GM18858 (cell line): ENCODE results near the gene APOBEC3C.
"Not testable (repeated sequence)": the region's sequence is repeated elsewhere in the genome, so short reads cannot be mapped to it uniquely, and the experiment has no call there.

Experiments
- ATAC-seq: cut with Tn5 transposase; IDR thresholded peaks from one replicate; pipeline ENCODE4 v1.9.1; 2021; ENCODE audit not compliant: unreplicated experiment

Gene APOBEC3C

DNA sequence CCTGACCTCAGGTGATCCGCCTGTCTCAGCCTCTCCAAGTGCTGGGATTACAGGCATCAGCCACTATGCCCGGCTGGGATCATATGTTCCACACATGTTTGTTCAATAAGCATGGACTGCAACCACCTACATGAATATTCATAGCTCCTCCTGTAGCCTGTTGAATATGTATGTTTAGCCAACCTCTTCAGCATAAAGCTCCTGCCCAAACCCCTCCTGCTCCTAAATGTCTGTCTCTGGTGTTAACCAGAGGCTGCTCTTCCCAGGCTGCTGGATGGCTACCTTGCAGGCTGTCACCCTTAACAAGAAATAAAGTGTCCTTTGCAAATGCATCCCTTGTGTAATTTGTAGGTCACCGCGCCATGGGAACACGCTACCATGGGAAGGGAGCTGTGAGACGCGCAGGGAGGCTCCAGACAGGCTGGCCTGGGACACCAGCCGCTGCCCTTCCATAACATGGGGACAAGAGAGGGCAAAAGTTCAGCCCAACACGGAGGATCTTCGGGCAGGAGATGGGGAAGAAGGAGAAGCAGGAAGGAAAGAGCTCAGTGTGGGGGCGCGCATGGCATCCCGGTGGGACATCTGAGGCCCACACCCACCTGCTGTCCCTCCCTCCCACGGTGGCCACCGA lies 6.1 kb downstream of the APOBEC3C start:
- ATAC-seq, result not testable (repeated sequence)

DNA sequence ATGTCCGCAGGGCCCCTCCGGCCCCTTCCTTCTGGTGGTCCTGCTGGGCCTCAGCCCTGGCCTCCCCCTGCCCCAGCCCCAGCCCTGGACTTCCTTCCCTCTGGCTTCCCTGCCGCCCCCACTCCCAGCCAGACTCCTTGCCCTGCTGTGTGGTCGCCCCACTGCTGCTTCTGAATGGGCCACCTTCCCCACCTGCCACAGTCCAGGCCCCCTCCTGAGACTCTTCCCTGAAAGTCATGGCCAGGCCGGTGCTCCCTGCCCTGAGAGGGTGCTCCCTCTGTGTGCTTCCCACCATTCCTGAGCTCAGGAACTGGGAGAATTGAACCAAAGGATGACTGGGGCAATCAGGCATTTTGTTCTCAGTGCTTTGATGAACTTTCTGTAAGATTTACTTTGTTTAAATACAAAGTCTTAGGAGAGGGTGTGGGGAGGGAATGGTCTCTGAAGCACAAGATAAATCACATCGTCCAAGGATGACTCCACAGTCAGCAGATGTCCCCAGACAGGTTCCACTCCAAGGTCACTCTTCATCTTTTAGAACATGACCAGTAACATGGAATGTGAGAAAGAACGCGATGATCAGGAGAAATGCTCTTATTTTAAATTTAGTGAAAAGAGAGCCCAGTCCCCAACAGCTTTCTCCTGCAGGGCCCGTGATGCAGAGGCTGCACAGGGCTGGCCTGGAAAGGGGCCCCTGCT lies 7.6 kb downstream of the APOBEC3C start:
- ATAC-seq, result no peak

DNA sequence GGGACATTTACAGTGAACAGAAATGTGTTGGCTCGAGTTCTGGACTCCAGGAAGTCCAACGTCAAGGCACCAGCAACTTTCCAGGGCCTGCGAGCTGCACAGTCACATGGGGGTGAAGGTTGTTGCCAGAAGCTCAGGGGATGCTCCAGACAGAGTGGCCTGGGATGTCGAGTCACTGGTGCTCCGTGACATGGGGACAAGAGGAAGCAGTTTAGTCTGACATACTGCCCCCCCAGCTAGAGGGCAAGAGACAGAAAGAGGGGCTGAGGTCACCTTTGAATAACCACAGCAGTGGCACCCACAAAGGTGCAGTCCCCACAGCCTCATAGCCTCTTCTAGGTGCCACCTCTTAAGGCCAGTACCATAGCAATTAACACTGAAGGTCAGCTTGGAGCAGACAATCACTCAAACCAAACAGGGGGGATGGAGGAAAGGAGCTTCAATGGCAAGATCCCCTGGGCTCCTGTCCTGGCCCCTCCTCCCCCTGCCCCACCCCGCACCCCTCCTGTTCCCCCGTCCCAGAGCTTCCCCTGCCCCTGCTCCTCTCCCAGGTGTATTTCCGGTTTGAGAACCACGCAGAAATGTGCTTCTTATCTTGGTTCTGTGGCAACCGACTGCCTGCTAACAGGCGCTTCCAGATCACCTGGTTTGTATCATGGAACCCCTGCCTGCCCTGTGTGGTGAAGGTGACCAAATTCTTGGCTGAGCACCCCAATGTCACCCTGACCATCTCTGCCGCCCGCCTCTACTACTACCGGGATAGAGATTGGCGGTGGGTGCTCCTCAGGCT lies 10.7 kb downstream of the APOBEC3C start:
- no peak for ATAC-seq

DNA sequence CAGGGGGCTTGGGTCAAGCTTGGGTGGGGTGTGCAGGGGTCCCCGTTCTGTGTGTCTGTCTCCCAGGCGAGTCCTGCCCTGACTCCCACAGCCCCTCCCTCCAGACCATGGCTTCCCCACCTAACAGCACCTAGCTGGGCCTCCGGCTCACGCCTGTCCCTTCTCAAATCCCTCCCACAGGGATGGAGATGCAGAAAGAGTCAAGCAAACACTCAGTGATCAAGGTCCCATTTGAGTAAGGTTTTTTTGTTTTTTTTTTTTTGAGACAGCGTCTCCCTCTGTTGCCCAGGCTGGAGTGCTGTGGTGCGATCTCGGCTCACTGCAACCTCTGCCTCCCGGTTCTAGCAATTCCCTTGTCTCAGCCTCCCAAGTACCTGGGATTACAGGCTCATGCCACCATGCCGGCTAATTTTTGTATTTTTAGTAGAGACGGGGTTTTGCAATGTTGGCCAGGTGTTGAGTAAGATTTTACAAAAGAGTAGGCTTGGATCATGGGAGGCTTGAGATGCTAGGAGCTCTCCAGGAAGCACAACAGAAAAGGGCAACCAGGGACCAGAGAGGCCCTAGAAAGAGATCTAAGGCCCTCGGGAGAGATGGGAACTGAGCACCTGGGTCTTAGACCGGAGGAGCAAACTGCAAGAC lies 12.6 kb downstream of the APOBEC3C start:
- ATAC-seq, result no peak

DNA sequence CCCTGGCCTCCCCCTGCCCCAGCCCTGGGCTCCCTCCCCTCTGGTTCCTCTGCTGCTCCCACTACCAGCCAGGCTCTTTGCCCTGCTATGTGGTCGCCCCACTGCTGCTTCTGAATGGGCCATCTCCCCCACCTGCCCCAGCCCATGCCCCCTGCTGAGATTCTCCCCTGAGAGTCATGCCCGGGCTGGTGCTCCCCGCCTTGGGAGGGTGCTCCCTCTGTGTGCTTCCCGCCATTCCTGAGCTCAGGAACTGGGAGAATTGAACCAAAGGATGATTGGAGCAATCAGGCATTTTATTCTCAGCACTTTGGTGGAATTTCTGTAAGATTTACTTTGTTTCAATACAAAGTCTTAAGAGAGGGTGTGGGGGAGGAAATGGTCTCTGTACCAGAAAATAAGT lies 13.7 kb downstream of the APOBEC3C start:
- ATAC-seq, result no peak

DNA sequence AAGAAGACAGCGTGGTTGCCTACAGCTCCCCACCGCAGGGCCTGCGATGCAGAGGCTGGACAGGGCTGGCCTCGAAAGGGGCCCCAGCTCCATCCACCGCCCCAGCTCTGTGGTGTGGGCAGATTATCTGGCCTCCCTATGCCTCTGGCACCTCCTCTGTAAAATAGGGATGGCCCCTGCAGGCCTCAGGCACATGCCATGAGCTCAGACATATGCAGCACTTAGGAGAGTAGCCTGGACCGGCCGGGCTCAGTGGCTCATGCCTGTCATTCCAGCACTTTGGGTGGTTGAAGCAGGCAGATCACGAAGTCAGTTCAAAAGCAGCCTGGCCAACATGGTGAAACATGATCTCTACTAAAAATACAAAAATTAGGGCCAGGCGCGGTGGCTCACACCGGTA lies 14.2 kb downstream of the APOBEC3C start:
- no peak for ATAC-seq

DNA sequence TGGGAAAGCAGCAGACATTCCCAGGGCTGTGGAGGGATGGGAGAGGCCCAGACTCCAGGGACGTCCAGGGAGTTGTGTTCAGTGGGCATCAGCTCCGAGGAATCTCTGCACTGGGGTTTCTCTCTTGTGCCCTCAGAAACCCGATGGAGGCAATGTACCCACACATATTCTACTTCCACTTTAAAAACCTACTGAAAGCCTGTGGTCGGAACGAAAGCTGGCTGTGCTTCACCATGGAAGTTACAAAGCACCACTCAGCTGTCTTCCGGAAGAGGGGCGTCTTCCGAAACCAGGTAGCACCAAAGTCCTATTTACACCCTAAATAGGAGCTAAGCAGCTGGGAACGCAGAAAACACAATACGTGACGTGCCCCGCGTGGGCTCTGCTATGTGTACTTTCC lies 15.2 kb downstream of the APOBEC3C start:
- ATAC-seq, result no peak

DNA sequence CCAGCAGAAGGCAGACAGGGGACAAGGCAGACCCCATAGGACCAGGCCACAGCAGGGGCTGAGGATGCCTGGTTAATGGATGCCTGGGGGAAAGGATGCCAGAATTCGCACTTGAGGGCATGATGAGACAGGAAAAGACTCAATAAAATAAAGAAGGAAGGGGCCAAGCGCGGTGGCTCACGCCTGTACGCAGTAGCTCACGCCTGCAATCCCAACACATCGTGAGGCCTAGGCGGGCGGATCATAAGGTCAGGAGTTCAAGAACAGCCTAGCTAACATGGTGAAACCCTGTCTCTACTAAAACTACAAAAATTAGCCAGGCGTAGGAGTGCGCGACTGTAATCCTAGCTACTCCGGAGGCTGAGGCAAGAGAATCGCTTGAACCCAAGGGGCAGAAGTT lies 16.6 kb downstream of the APOBEC3C start:
- no peak for ATAC-seq

DNA sequence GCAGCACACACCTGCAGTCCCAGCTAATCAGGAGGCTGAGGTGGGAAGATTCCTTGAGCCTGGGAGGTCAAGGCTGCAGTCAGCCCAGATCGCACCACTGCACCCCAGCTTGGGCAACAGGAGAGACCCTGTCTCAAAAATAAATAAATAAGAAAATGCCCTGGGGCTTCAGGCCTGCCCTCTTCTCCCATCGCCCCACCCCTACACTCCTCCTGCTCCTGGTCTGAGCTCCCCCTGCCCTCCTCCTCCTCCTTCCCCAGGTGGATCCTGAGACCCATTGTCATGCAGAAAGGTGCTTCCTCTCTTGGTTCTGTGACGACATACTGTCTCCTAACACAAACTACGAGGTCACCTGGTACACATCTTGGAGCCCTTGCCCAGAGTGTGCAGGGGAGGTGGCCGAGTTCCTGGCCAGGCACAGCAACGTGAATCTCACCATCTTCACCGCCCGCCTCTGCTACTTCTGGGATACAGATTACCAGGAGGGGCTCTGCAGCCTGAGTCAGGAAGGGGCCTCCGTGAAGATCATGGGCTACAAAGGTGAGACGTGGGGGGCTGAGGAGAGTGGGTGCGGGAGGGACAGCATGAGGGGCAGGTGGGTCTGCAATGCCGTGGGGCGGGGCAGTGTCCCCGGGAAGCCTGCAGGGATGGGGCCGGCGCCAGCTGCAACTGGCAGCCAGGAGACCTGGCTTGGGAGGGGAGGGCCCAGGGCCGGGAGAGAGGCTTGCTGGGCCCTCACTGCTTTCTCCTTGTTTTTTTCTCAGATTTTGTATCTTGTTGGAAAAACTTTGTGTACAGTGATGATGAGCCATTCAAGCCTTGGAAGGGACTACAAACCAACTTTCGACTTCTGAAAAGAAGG lies 17.6 kb downstream of the APOBEC3C start:
- not testable (repeated sequence) for ATAC-seq

DNA sequence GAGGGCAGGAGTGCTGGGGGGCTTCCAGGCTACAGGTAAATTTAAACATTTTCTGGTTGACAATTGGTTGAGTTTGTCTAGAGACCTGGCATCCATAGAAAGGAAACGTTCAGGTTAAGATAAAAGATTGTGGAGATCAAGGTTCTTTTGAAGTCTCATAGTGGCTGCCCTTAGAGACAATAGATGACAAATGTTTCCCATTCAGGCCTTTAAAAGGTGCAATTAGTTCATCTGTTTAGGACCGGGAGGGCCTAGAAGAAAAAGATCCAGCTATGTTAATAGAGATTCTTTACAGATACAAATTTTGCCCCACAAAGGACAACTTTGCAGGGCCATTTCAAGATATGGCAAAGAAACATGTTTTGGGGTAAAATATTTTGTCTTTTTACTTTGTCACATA lies 23.0 kb downstream of the APOBEC3C start:
- ATAC-seq, result not testable (repeated sequence)

DNA sequence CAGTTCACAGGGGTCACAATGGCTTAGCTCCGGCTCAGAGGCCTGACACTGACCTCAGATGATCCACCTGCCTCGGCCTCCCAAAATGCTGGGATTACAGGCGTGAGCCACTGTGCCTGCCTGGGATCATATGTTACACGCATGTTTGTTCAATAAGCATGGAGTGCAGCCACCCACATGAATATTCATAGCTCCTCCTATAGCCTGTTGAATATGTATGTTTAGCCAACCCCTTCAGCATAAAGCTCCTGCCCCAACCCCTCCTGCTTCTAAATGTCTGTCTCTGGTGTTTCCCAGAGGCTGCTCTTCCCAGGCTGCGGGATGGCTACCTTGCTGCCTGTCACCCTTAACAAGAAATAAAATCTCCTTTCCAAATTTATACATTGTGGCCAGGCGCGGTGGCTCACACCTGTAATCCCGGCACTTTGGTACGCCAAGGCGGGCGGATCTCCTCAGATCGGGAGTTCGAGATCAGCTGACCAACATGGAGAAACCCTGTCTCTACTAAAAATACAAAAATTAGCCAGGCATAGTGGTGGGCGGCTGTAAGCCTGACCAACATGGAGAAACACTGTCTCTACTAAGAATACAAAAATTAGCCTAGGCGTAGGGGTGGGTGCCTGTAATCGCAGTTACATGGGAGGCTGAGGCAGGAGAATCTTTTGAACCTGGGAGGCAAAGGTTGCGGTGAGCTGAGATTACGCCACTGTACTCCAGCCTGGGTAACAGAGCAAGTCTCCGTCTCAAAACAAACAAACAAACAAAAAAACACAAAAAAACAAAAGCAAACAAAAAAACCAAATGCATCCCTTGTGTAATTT lies 25.5 kb downstream of the APOBEC3C start:
- ATAC-seq, result no peak

DNA sequence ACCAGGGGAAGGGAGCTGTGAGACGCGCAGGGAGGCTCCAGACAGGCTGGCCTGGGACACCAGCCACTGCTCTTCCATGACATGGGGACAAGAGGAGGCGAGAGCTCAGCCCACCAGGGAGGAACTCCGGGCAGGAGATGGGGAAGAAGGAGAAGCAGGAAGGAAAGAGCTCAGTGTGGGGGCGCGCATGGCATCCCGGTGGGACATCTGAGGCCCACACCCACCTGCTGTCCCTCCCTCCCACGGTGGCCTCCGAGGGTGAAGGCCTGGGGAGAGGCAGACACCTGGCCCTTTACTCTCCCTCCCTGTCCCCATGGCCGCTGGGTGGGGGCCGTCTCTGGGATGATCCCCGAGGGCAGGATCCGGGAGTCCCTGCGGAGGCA lies 26.1 kb downstream of the APOBEC3C start:
- ATAC-seq, result not testable (repeated sequence)

DNA sequence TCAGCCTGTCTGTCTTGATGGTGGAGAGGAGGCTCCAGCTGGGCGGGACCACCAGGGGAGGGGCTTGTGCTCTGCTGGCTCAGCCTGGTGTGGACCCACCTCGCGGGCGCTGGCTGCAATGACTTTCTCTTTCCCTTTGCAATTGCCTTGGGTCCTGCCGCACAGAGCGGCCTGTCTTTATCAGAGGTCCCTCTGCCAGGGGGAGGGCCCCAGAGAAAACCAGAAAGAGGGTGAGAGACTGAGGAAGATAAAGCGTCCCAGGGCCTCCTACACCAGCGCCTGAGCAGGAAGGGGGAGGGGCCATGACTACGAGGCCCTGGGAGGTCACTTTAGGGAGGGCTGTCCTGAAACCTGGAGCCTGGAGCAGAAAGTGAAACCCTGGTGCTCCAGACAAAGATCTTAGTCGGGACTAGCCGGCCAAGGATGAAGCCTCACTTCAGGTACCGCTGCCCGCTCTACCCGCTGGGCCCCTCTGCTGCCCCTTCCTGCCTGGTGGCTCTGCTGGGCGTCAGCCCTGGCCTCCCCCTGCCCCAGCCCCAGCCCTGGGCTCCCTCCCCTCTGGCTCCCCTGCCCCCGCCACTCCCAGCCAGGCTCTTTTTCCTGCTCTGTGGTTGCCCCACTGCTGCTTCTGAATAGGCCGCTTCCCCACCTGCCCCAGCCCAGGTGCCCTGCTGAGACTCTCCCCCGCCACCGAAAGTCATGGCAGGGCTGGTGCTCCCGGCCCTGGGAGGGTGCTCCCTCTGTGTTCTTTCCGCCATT lies 26.7 kb downstream of the APOBEC3C start, which contains the start of gene APOBEC3F:
APOBEC3F (plus strand) TSS at position 327 of the 759 bp plus-strand sequence; CDS start at position 424, 97 bp downstream.
- peak; percentile 93 for ATAC-seq

DNA sequence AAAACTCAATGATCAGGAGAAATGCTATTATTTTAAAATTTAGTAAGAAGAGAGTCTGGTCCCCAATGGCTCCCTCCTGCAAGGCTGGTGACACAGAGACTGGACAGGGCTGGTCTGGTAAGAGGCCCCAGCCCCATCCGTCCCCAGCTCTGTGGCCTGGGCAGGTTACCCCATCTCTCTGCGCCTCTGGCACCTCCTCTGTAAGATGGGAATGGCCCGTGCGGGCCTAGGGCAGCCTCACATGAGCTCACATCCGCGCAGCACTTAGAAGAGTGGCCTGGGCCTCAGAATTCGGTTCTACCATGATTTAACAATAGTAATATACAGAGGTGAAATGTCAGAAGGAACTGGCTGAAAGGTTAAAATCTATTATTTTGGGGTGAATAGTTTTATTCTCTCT lies 27.9 kb downstream of the APOBEC3C start:
- no peak for ATAC-seq

DNA sequence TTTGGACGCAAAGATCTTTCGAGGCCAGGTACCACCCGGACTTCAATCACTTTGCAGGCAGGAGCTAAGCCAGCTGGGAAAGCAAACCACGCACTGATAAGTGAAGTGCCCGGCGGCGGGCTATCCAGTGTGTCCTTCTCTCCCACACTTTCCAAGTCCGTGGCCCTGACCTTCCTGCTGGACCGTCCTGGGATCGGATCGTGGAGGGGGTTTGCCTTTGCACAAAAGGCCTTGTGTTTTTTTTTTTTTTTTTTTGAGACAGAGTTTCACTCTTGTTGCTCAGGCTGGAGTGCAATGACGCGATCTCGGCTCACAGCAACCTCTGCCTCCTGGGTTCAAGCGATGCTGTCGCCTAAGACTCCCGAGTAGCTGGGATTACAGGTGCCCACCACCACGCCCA lies 29.0 kb downstream of the APOBEC3C start:
- ATAC-seq, result not testable (repeated sequence)

DNA sequence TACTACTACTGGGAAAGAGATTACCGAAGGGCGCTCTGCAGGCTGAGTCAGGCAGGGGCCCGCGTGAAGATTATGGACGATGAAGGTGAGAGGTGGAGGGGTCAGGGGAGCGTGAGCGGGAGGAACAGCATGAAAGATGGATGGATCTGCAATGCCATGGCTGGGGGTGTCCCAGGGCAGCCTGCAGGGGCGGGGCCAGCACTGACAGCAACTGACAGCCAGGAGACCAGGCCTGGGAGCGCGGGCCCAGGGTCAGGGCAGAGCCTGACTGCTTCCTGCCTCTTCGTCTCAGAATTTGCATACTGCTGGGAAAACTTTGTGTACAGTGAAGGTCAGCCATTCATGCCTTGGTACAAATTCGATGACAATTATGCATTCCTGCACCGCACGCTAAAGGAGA lies 31.1 kb downstream of the APOBEC3C start:
- ATAC-seq, result not testable (repeated sequence)

DNA sequence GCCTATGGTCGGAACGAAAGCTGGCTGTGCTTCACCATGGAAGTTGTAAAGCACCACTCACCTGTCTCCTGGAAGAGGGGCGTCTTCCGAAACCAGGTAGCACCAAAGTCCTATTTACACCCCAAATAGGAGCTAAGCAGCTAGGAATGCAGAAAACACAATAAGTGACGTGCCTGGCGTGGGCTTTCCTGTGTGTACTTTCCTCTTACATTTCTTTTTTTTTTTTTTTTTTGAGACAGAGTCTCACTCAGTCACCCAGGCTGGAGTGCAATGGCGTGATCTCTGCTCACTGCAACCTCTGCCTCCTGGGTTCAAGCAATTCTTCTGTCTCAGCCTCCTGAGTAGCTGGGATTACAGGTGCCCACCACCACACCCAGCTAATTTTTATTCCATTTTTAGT lies 35.4 kb downstream of the APOBEC3C start:
- not testable (repeated sequence) for ATAC-seq

DNA sequence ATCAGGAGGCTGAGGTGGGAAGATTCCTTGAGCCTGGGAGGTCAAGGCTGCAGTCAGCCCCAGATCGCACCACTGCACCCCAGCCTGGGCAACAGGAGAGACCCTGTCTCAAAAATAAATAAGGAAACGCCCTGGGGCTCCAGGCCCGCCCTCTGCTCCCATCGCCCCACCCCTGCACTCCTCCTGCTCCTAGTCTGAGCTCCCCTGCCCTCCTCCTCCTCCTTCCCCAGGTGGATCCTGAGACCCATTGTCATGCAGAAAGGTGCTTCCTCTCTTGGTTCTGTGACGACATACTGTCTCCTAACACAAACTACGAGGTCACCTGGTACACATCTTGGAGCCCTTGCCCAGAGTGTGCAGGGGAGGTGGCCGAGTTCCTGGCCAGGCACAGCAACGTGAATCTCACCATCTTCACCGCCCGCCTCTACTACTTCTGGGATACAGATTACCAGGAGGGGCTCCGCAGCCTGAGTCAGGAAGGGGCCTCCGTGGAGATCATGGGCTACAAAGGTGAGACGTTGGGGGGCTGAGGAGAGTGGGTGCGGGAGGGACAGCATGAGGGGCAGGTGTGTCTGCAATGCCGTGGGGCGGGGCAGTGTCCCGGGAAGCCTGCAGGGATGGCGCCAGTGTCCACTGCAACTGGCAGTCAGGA lies 37.9 kb downstream of the APOBEC3C start:
- not testable (repeated sequence) for ATAC-seq
